Mammary epithelial cell (primary cell): ENCODE measurements around the gene PEX13.

Experiments used
- EZH2 ChIP-seq: IDR thresholded peaks from 2 replicates; pipeline ENCODE4 v1.6.1; 2012; ENCODE audit warnings: low read length, inconsistent platforms, borderline replicate concordance
- TF ChIP-seq, protein P1 (sequence below), 2 donors: IDR thresholded peaks in 1 of 2; conservative IDR thresholded peaks in 1 of 2; 2 replicates each; pipeline ENCODE4 v1.5.1; 2011 to 2012; ENCODE audit warnings: inconsistent platforms in 2 of 2, low read length in 2 of 2, mild to moderate bottlenecking in 2 of 2, control low read depth in 1 of 2, low read depth in 1 of 2; ENCODE audit not compliant: insufficient read depth in 1 of 2; ENCODE audit errors: extremely low read depth in 1 of 2

DNA sequence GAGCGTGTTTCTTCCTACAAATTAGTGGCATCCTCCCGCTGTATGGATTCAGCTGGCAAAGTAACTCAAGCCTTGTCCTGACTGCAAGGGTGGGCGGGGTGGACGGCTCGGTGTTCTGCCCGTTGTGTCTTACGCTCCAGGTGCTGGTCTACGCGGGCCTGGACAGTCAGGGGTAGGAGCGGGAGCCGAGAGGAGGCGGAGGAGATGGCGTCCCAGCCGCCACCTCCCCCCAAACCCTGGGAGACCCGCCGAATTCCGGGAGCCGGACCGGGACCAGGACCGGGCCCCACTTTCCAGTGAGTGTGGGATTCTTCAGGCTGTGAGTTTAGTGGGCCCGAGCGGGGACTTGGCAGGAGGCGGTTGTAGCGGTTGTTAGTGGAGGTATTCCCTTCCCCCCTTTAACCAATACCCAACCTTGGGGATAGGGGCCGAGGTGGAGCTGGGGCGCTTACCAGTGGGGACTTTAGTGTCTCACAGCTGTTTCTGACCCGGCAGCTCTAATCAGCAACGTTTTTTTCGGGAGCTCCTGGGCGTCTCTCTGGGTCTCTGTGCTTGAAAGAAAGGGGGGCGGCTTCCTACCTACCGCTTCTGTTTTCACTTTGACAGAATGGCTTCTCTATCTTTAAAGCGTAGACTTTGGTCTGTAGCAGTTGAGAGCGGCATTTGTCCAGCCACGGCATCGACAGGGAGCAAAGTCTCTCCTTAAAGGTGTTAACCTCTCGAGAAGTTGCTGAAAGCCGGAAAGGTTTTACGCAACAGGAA is at the start of gene PEX13, which contains the start of gene PUS10:
- TF ChIP-seq, protein P1, sequence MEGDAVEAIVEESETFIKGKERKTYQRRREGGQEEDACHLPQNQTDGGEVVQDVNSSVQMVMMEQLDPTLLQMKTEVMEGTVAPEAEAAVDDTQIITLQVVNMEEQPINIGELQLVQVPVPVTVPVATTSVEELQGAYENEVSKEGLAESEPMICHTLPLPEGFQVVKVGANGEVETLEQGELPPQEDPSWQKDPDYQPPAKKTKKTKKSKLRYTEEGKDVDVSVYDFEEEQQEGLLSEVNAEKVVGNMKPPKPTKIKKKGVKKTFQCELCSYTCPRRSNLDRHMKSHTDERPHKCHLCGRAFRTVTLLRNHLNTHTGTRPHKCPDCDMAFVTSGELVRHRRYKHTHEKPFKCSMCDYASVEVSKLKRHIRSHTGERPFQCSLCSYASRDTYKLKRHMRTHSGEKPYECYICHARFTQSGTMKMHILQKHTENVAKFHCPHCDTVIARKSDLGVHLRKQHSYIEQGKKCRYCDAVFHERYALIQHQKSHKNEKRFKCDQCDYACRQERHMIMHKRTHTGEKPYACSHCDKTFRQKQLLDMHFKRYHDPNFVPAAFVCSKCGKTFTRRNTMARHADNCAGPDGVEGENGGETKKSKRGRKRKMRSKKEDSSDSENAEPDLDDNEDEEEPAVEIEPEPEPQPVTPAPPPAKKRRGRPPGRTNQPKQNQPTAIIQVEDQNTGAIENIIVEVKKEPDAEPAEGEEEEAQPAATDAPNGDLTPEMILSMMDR (conservative IDR thresholded peaks at IDR 0.05 in 1 of 2, IDR thresholded peaks at IDR 0.05 in 1 of 2; ENCODE audit: extremely low read depth in 1 of 2, insufficient read depth in 1 of 2, low read depth in 1 of 2, low read length in 2 of 2), result no peak
- TF ChIP-seq EZH2, result no peak
